Chondrocyte (in vitro differentiated cells): Measurements from ENCODE around the gene CDCA8. TPM values are rescaled to one million over a fixed set of nuclear protein-coding genes. Genes with fewer than 3 reads are reported as not detected.

ENCODE experiments used
- DNase-seq: peaks from one replicate; pipeline ENCODE4 v3.0.0; 2021; ENCODE audit warnings: mixed read lengths, low spot score
- H3K27ac Mint-ChIP-seq: one replicate; pipeline ENCODE4 v1.8.0; 2021; ENCODE audit warnings: mild to moderate bottlenecking, moderate library complexity, mixed read lengths; ENCODE audit not compliant: unreplicated experiment
- H3K27me3 Mint-ChIP-seq: 2 replicates; pipeline ENCODE4 v1.8.0; 2021; ENCODE audit warnings: low read depth, mixed read lengths
- H3K36me3 Mint-ChIP-seq: 2 replicates; pipeline ENCODE4 v1.8.0; 2021; ENCODE audit warnings: low read depth, mixed read lengths
- H3K4me1 Mint-ChIP-seq: 2 replicates; pipeline ENCODE4 v1.8.0; 2021; ENCODE audit warnings: low read depth, mild to moderate bottlenecking, mixed read lengths
- H3K4me3 Mint-ChIP-seq: one replicate; pipeline ENCODE4 v1.8.0; 2021; ENCODE audit warnings: mild to moderate bottlenecking, moderate library complexity, mixed read lengths; ENCODE audit not compliant: unreplicated experiment
- H3K9me3 Mint-ChIP-seq: 2 replicates; pipeline ENCODE4 v1.8.0; 2021; ENCODE audit warnings: low read depth, mixed read lengths
- long read RNA-seq: library from polyadenylated mRNA; stranded (forward); transcript quantifications from one replicate; pipeline ENCODE4 v2.0.0, GENCODE V29; 2021
- total RNA-seq: library from RNA; stranded (reverse); gene quantifications from 3 replicates; pipeline ENCODE4 v1.2.1, GENCODE V29; 2021
- TF ChIP-seq, protein P1 (sequence below): fragments of 200-600 bp; sonication (generic); IDR thresholded peaks from 2 replicates; pipeline ENCODE4 v1.5.0; 2021; ENCODE audit warnings: antibody characterized with exemption, mild to moderate bottlenecking, moderate library complexity

CDCA8 gene
- total RNA-seq, result 5.7 to 7.0 TPM (median 6.0 TPM) in 3 replicates
- long read RNA-seq, transcript CDCA8-202 (10 exons, 2,469 nt), result major isoform, 5 of 8 reads
- long read RNA-seq, partial matches to known transcripts, result 1 of 8 reads
- long read RNA-seq, other reads (novel, unspliced or antisense), result 1 of 8 reads

DNA sequence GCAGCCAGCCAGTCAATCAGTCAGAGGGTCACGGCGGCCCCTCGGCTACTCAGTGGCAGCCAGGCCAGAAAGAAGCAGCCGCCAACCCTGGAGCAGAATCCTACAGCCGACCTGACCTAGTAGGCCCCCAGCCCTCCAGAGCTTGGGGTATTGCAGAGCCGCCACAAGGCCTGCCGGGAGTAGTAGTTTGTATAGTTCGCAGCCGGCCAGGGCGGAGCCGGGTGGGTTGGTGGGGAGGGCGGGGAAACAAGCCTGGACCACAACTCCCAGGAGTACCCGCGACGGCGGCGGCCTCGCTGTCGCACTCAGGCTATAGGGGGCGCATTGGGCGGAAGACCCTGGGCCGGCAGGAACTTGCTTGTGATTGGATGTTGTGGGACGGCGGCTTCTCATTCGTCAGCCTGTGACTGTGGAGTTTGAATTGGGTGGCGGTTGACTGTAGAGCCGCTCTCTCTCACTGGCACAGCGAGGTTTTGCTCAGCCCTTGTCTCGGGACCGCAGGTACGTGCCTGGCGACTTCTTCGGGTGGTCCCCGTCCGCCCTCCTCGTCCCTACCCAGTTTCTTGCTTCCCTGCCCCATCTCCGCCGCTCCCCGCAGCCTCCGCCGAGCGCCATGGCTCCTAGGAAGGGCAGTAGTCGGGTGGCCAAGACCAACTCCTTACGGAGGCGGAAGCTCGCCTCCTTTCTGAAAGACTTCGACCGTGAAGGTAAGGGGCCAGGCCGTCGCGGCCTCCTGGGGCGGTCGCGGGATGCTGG is at the start of gene CDCA8:
Gene CDCA8, plus strand, starts transcription at position 439 of the 756 bp plus-strand sequence. Its CDS starts 175 bp downstream, at position 614.
- Mint-ChIP-seq H3K9me3 (no peaks in the 10 kb centered on the region), H3K27ac (peak within 1 kb of the TSS; percentile 98), H3K36me3 (no peaks in the 10 kb centered on the region), H3K27me3 (no peaks in the 10 kb centered on the region), H3K4me1 (peaks cover 29% of the 10 kb centered on the region), H3K4me3 (peak within 1 kb of the TSS; percentile 96)
- TF ChIP-seq, protein P1, sequence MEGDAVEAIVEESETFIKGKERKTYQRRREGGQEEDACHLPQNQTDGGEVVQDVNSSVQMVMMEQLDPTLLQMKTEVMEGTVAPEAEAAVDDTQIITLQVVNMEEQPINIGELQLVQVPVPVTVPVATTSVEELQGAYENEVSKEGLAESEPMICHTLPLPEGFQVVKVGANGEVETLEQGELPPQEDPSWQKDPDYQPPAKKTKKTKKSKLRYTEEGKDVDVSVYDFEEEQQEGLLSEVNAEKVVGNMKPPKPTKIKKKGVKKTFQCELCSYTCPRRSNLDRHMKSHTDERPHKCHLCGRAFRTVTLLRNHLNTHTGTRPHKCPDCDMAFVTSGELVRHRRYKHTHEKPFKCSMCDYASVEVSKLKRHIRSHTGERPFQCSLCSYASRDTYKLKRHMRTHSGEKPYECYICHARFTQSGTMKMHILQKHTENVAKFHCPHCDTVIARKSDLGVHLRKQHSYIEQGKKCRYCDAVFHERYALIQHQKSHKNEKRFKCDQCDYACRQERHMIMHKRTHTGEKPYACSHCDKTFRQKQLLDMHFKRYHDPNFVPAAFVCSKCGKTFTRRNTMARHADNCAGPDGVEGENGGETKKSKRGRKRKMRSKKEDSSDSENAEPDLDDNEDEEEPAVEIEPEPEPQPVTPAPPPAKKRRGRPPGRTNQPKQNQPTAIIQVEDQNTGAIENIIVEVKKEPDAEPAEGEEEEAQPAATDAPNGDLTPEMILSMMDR, result peak; percentile 84
- peak; percentile 99 for DNase-seq

DNA sequence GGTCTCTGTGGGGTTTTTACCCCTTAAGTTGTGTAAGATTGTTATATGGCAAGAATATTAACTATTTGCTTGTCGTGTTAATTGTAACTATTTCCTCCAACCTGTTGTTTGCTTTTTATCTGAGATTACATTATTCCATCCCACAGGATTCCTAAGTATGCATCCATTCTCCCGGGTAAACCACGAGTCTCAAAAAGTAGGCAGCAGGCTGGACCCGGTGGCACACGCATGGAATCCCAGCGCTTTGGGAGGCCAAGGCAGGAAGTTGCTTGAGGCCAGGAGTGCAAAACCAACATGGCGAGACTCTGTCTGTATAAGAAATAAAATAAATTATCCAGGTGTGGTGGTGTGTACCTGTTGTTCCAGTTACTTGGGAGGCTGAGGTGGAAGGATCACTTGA is 45.0 kb upstream of the CDCA8 start:
- no peaks in the 10 kb centered on the region for H3K36me3 Mint-ChIP-seq
- no peaks in the 10 kb centered on the region for H3K4me1 Mint-ChIP-seq
- no peaks in the 10 kb centered on the region for H3K9me3 Mint-ChIP-seq
- peaks cover 31% of the 10 kb centered on the region for H3K27me3 Mint-ChIP-seq
- DNase-seq, result no peak
- H3K27ac Mint-ChIP-seq, result no peak overlapping the region
- TF ChIP-seq, protein P1, result no peak
- no peak overlapping the region for H3K4me3 Mint-ChIP-seq

DNA sequence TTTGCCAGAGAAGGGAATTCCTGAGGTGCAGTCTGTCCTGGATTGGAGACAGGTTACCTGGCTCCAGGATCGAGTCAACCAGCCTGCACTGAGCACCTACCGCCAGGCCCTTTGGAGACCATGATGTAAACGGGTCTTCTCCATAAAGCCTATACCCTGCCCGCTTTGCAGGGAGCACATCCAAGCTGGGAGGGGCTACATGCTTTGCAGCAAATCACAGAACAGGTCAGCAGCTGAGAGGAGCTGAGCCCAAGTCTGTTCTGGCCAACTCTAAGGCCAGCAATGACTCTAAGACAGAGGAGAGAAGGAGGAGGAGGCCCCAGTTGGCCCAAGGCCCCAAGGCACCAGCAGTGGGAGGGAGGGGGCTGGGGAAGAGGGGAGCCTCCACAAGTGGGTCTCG is 42.1 kb upstream of the CDCA8 start:
- Mint-ChIP-seq H3K36me3 (no peaks in the 10 kb centered on the region), H3K4me1 (no peaks in the 10 kb centered on the region), H3K27ac (no peak overlapping the region), H3K9me3 (no peaks in the 10 kb centered on the region), H3K4me3 (no peak overlapping the region), H3K27me3 (peaks cover 14% of the 10 kb centered on the region)
- no peak for DNase-seq
- TF ChIP-seq, protein P1, result no peak

DNA sequence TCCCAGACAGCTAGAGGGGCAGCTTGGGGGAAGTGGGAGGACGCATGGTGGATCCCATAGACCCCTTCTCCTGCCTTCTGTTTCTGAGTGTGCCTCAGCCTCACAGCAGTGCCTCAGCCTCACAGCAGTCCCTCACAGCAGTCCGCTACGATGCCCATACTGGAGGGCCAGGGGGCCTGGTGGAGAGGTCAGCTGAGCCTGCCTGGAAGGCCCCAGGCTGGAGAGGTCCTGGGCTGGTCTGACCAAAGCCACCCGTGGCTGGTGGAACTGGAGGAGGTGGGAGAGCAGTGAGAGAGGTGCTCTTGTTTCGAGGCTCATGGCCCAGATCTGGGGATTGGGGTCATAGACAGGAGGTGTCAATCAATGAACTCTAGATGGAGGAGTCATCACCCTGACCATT is 41.6 kb upstream of the CDCA8 start:
- H3K9me3 Mint-ChIP-seq, result no peaks in the 10 kb centered on the region
- H3K4me1 Mint-ChIP-seq, result no peaks in the 10 kb centered on the region
- no peak overlapping the region for H3K27ac Mint-ChIP-seq
- no peak overlapping the region for H3K4me3 Mint-ChIP-seq
- no peaks in the 10 kb centered on the region for H3K36me3 Mint-ChIP-seq
- DNase-seq, result no peak
- TF ChIP-seq, protein P1, result no peak
- peaks cover 14% of the 10 kb centered on the region for H3K27me3 Mint-ChIP-seq

DNA sequence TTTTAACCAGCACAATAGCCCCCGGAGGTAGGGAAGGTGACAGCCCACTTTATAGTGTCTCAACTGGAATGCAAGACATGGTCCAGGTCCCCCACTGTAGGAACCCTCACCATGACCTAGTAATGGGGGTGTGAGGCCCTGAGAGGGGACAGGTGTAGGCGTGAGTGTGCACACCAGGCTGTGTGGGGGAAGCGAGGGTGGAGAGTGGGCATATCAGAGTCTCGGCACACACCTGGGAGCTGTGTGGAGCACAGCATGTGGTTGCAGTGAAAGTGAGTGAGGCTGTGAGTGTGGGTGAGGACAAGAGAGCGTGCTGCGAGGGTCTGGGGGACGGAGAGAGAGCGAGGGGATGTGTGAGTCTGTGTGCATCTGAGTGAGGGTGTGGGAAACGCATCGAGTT is 40.5 kb upstream of the CDCA8 start:
- DNase-seq, result no peak
- Mint-ChIP-seq H3K27ac (peak overlapping the region; percentile 39), H3K4me1 (no peaks in the 10 kb centered on the region), H3K4me3 (no peak overlapping the region), H3K27me3 (peaks cover 14% of the 10 kb centered on the region), H3K36me3 (no peaks in the 10 kb centered on the region), H3K9me3 (no peaks in the 10 kb centered on the region)
- TF ChIP-seq, protein P1, result no peak
